ELR (cell line): ENCODE results near the gene WNK3.

Experiments used
- DNase-seq: peaks from one replicate; pipeline ENCODE4 v3.0.0-alpha.2; 2015; ENCODE audit warnings: low read depth

Gene WNK3

DNA sequence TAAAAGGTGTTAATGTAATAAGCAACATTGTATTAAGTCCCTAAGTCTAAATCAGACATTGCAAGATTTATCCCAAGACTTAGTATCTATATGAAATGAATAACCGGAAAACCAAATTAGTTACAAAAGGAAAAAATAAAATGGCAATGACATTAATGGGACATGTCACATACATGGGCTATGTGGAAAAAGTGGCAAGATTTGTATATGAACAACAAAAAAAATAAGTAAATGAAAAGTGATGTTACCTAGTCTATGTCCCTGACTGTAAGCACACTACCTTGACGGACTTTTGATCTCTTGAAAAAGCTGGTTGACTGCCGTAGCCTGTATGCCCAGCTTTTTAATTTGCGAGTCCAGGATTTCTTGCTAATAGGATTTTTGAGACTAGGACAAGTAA, 119.3 kb downstream of the WNK3 start:
- no peak for DNase-seq

DNA sequence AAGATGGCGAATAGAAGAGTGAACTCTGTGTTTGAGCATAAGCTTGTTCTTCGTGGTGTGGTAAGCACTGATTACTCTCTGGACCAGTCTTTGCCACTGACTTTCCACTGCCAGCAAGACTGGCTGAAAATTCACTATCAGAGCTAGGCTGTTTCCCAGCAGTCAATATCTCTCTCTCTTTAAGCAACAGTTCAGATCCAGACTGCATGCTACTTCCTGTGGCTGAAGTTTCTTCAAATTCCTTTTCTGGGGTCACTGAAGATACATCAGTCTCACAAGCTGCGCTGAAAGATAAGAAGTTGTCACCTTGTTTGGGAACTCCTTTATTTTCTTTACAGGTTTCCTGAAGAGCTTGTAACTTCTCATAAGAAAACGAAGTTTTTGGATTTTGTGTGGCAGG, 120.8 kb downstream of the WNK3 start:
- DNase-seq = no peak

DNA sequence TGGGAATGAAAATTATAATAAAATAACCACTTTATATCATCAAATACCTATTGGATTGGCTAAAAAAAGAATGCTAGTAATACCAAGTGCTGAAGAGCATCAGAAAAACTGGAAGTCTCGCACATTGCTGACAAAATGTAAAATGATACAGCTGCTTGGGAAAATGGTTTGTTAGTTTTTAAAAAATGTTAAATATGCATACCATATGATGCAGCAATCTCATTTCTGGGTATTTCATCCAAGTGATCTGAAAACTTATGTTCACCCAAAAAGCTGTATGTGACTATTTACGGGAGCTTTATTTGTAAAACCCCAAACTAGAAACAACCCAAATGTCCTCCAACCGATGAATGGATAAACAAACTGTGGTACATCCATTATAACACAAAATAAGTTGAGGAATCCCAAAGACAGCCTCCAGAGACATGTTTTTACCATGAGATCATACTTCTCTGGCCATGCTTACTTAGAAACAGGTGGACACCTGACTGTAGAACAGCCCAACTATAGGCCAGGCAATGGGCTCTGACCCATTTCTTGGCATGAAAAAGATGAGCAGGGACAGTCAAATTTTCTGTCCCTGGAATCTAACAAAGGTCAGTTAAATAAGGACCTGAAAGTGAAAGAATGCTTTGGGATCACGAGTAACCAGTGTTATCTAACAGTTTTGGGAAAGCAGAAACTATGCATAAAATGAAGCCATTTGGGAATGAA, 127.3 kb downstream of the WNK3 start:
- DNase-seq = no peak

DNA sequence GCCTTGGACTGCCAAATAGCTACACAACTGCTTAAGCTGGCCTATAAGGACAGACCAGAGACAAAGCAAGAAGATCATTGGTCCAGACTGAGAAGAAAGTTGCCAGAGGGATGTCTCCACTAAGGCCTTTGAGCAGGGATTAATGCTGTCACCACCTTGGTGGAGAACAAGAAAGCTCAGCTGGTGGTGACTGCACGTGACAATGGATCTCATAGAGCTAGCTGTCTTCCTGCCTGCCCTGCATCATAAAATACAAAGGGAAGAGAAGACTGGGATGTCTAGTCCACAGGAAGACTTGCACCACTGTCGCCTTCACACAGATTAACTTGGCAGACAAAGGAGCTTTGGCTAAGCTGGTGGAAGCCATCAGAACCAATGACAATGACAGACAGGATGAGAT, 134.3 kb downstream of the WNK3 start:
- DNase-seq = no peak

DNA sequence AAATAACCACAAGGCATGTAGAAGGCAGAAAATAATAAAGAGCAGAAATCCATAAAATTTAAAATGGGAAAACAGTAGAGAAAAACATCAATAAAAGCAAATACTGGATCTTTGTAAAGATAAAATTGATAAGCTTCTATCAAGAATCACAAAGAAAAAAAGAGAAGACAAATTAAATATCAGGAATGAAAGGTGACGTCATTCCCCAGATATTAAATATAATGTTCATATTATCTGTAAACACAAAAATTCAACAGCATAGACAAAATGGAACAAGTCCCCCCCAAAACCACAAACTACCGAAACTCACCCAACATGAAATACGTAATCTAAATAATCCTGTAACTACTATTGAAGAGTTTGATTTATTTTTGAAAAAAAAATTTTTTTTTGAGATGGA, 144.2 kb downstream of the WNK3 start:
- DNase-seq = no peak

DNA sequence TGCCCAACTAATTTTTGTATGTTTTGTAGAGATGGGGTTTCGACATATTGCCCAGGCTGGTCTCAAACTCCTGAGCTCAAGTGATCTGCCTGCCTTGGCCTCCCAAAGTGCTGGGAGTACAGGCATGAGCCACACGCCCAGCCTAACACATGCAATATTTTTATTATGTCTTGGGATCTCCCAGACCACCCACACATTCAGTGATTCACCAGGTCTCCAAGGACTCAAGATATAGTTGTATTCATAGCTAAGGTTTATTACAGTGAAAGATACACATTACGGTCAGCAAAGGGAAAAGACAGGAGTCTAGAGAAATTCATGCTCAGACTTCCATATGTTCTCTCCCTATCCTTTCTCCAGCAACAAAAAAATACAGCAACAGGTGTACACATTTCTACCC, 149.3 kb downstream of the WNK3 start:
- no peak for DNase-seq

DNA sequence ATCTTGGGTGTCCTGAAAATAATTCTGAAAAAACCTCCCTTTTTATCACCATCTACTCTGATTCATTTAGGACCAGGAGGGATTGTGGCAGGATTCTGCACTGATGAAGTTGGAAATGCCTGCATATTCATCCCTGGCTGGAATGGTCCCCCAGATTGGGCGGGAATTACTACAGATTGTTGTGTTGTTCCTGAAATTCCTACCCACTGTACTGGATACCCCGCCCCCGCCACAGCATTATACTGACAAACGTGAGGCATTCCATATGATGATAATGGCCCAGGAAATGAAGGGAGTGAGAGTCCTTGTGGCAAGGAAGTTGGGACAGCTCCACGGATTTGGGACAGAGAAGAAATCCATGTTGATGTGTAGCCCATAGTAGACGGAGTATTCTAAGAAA, 159.6 kb downstream of the WNK3 start:
- no peak for DNase-seq

DNA sequence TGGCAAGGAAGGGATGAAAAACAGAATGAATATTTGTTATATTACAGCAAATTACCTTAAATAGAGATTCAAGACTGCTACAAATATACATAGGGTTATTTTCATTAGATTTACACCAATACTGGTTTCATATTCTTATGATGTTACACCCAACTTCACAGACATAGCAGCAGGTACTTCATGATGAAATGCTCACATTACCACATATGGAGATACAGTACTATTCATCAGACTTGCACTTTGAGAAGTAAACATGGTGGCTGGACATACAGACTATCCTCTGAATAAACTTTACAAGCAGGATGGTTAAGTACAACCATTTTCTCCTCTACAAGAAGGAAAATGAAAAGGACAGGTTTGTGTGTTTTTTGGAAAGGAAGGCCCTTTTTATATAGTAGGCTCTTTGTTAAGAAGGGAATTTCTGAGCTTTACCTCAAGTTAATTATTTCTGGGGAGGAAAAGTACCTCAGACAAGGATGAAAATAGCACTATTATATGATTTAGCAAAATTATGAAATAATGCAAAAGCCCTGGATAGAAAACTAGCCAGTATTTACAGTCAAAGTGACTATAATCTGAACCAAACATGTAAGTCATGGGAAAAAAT, 162.8 kb downstream of the WNK3 start:
- DNase-seq = no peak

DNA sequence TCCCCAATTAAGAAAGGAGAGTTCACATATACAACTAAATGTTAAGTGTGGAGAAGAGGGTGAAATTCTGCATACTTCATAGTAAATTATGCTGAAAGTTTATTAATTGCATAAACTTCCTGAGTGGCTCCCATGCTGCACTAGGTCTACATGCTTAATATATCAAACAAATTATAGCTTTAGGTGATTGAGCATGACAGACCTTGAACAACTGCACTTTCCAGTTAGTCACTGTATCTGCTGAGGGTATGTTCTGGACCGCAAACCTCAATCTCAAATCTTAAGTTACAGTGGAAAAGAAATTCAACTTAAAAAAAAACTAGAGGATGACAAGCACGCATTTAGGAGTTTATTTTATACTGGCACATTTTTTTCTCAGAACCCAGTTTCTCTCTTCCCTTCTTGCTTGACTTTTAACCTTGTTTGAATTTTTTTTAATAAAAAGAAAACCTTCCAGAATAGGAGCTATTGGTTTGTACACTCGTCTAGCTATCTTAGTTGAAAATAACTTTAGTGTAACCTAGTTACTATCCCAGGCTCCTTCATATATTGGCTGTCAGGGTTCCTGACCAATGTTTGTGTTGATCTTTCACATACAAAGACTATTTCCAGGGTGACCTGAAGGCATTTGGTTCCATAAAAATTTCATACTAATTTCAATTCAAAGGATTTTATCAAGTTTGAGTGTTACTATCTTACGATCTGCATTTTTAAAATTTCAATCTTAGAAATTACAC, 164.6 kb downstream of the WNK3 start:
- DNase-seq = no peak

DNA sequence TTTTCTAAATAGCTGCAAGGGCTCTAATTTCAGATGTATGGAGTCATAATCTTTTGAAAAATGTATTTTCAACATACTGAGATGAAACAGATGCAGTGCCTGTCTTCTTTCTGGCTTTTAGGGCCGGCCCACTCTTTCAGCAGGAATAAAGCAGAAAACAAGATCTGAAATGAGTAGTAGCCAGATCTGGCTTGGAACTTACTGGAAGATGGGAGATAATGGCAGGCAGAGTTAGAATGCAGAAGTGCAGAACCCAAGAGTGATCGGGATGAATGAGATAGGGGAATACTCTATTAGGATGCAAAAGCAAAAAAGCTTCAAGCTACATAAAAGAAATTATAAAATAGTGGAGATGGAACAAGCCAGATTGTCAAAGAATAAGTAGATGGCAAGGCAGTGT, 173.4 kb downstream of the WNK3 start:
- DNase-seq = no peak

DNA sequence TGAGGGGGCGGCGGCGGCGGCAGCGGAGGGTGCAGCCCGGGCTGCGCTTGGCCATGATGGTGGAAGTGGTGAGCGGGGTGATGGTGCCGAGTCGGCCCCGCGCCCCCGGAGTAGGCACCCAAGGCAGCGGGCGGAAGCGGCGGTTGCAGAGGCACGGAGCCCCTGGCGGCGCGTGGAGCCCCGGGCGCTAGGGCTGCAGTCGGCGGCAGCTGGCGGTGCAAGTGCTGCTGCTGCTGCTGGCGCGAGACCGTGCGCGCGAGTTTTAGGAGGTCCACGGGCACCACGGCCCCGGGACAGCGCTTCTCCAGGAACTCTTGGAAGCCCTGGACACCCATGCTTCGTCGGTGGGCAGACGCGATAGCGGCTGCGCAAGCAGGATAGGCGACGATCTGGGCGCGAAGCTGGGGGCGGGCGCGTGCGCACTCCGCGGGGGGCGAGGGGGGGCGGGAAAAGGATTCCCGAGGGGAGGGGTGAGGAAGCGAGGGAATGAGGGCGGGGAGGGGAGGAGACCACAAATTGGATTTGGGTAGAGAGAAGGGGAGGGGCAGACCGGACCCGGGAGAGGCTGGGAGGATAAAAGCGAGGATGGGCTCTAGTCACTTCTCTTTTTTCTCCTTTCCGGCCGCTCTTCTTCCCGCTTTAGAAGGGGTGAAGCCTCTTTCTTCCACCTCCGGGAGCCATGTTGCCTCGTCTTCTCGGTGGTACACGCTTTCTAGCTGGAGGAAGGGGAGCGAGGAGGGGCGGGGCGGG, 174.8 kb downstream of the WNK3 start, which contains the start of gene FAM120C:
TSS of gene FAM120C (minus strand) at position 391 of the 750 bp plus-strand sequence. CDS start at position 335, 56 bp downstream.
- peak; percentile 76 for DNase-seq

DNA sequence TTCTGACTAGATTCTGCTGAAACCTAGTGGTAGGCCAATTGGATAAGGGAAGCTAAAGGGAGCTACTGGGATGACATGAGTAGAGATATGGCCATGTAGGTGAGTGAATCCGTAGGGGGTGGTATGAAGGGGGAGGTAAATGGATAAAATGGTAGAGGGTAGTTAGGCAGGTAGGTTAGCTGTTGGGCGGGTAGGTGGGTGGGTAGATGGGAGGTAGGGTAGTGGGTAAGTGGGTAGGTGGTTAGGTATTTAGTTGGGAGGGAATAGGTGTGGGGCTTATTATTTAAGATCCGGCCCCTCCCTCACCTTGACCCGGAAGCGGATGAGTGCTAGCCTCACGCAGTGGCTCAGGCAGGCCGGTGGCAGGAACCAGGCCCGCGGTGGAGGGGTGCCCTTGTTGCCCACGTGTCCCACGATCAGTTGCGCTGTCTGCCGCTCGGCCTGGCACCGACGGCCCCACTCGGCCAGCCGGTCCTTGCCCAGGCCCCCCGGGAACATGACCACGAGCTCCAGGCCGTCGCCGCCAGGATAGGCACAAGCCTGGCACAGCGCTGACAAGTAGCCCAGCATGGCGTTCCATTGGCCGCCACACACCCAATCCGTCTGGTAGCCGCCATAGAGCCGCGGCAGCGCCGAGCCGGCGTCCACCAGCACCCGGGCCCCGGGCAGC, 175.5 kb downstream of the WNK3 start:
- DNase-seq = peak; percentile 61

DNA sequence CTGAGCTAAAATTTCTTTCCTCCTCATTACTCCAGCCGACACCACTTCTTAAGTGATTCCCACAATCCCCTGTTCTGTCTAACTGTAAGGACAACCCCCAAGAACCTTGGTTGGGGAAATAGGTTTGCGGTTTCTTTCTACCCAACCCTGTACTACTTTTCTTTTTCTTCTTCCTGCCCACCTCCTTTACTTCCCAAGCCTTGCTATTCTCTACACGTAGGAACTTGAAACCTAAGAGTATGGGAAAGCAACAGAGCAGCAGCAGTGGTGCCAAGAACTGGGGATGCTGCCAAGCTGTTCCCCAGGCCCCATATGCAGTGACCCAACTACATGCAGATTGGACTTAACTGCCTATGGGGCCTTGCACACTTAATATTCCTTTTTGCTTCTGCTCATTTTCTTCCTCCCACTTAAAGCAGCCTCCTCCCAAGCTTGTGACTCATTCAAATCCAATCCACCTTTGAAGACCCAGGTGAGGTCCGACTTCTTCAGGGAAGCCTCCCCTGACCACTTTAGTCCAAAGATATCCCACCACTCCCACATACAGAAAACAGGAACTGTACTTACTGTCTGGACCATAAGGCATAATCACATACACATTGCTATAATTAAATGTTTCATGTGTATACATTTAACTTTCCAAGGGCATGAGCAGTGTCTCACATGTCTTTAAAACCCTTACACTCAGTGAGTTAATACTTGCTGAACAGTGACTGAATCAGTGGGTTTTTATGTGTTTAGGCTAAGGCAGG, 176.5 kb downstream of the WNK3 start:
- peak; percentile 9 for DNase-seq

DNA sequence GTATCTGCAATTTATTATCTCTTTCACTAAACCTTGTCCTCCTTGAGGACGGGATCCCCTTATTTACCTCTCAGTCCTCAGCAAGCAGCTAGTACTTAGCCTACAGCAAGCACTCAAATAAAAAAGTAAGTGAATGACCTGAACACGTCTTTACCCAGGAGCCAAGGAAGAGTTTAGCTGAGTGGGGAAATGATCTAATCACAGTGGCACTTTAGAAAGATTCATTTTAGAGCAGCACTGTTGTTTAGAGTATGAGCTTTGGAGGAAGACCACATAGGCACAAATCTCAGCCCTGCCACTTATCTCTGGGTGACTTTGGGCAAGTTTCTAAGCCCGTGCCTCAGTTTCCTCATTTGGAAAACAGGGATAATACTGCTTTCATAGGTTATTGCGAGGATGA, 177.4 kb downstream of the WNK3 start:
- DNase-seq = peak; percentile 62

DNA sequence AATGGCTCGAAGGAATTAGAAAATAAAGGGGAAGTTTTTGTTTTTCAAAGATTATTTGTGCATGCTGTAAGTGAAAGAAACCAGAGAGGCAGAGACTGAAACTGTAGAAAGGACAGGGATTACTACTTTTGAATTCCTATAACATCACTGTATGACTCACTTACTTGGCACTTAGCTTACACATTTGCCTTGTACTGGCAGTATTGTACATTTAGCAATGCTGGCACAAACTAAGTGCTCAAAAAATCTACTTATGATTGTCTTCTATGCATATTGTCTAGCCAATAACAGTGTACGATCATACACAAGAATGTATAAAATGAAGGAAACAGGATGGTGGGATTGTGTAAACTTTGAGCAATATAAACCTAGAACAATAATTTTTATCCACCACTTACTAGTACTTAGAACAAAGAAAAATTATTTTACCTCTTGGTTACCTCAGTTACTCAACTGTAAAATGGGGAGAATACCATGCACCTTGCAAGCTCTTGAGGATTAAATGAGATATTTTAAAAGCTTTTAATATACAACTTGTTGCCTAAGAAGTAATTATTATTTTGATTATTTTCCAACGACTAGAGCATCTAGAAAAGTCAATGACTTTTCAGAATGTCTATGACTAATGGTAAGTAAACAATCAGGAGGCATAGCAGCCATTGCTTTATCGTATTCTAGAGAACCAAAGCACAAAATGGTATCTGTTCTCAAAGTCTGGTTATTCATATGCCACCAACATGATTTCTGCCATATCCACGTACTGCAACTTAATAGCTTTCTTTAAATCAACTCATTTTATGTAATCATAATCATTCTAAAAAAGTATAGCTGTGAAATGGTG, 179.5 kb downstream of the WNK3 start:
- DNase-seq = peak; percentile 79

DNA sequence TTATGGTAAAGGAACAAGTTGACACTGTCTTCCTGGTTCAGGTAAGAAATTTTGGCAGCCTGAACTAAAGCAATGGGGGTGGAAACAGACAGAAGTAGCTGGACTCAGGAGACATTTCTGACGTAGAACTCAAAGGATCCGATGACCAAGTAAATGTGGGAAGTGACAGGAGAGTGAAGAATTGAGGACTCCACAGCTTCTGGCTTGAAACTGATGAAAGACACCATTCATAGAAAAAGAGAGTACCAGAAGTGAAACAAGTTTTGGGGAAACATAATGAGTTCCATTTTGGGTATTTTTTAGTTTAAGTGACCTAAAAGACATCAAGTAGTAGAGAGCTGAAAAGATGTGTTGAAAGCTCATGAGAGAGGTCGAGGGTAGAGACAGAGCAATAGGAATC, 180.5 kb downstream of the WNK3 start:
- no peak for DNase-seq

DNA sequence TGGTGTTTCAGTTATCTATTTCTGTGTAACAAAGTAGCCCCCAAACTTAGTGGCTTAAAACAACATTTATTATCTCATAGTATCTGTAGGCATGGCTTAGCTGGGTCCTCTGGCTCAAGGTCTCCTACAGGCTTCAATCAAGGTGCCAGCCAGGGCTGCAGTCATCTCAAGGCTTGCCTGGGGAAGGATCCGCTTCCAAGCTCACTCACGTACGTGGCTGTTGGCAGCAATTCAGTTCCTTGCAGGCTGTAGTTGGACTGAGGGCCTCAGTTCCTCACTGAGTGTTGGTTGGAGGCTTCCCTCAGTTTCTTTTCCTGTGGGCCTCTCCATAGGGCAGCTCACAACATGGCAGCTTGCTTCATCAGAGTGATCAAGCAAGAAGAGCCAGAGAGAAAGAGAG, 184.1 kb downstream of the WNK3 start:
- no peak for DNase-seq

DNA sequence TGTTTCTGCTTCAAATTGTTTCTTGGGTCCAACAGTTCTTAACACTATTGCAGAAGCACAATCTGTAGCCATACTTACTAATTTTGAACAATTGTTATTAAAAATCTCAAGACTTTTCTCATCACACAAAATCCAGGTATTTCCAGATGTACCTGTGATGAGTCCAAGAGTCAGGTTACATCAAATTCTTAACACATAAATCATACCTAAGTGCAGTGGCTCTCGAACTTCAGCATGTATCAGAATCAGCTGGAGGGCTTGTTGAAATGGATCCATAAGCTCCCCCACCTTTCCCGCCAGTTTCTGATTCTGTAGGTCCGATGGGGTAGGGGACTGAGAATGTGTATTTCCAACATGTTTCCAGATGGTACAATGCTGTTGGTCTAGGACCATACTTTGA, 185.4 kb downstream of the WNK3 start:
- DNase-seq = no peak

DNA sequence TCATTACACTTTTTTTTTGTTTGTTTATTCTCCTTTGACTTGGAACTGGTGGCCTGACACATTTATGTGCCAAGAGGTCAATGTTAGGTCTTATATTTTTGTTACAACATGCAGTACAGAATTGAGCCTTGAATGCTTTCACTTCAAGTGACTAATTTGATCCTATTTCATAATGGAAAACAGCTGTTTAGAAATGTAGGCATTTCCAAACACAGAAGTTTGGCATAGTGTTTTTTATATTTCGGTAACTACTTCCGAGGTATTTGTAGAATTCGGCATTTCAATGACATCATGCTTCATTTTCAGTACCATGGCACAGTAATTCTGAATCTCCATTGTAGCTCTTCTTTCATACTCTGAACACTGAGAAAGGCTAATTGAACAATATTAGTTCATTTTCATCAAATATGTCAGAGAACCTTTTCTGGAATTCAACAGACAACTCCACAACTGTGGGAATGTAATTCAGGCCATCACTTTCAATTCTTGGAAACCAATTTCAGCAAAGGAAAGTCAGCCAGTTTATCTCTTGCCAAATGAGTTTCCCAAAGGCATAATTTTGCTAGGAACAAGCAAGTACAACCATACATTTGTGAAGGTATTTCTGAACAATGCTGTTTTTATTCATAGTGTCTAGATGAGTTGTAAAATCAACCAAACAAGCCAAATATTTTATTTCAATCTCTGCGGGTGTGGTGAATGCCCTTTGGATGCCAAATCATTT, 186.2 kb downstream of the WNK3 start:
- no peak for DNase-seq

DNA sequence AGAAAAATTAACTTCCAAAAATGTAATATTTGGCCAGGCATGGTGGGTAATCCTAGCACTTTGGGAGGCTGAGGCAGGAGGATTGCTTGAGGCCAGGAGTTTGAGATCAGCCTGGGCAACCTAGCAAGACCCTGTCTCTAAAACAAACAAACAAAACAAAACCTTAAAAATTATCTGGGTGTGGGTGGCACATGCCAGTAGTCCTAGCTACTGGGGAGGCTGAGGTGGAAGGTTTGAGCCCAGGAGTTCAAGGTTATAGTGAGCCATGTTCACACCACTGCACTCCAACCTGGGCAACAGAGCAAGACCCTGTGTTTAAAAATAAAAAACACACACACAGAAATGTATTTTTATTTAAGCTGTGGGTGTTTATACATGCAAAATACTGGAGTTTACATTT, 186.8 kb downstream of the WNK3 start:
- no peak for DNase-seq
